Measurements from ENCODE around the gene KIAA1217.

KIAA1217 gene

GRCh38 chr10:24341897-24342296 lies 133.0 kb downstream of the KIAA1217 start:
- Histone ChIP-seq H3K4me3 (no peak overlapping the region), H3K27ac (peak overlapping the region; percentile 40 to 69)
- DNase-seq (ENCODE audit: low spot score): no peak

GRCh38 chr10:24343686-24344085 lies 134.7 kb downstream of the KIAA1217 start:
- H3K27ac ChIP-seq: peak overlapping the region; percentile 44 to 74
- H3K4me3 ChIP-seq: peak overlapping the region; percentile 37
- DNase-seq (ENCODE audit: low spot score): no peak
- TF ChIP-seq CTCF (IDR thresholded peaks at IDR 0.05): no peak

More at GRCh38 chr10:24341897-24342296, 133.0 kb downstream of the KIAA1217 start:
- no peak for TF ChIP-seq CTCF (IDR thresholded peaks at IDR 0.05)

GRCh38 chr10:24344279-24344678 lies 135.3 kb downstream of the KIAA1217 start:
- no peak for DNase-seq (ENCODE audit: low spot score)
- peak overlapping the region; percentile 44 to 74 for H3K27ac ChIP-seq
- no peak for TF ChIP-seq CTCF (IDR thresholded peaks at IDR 0.05)
- peak overlapping the region; percentile 37 for H3K4me3 ChIP-seq

- no peak for TF ChIP-seq CTCF (IDR thresholded peaks at IDR 0.05)
- DNase-seq (ENCODE audit: low spot score): no peak
- peak overlapping the region; percentile 37 for H3K4me3 ChIP-seq
- H3K27ac ChIP-seq: peak overlapping the region; percentile 44 to 74
These were observed 135.9 kb downstream of the KIAA1217 start for GRCh38 chr10:24344695-24345463.

- H3K27ac ChIP-seq: no peak overlapping the region
- no peak for DNase-seq (ENCODE audit: low spot score)
- H3K4me3 ChIP-seq: no peak overlapping the region
- TF ChIP-seq CTCF (IDR thresholded peaks at IDR 0.05): no peak
These were observed 138.1 kb downstream of the KIAA1217 start for GRCh38 chr10:24346877-24347519.

- no peak for DNase-seq (ENCODE audit: low spot score)
- Histone ChIP-seq H3K27ac (peak overlapping the region; percentile 17 to 46), H3K4me3 (no peak overlapping the region)
- TF ChIP-seq CTCF (IDR thresholded peaks at IDR 0.05): no peak
These were observed 140.6 kb downstream of the KIAA1217 start for GRCh38 chr10:24349379-24350001.
